ENCODE results near the gene CFAP45. TPM values are rescaled to one million over a fixed set of nuclear protein-coding genes. Genes with fewer than 3 reads are reported as not detected.
A peak's percentile ranks its signal among the peaks of the same experiment; 100 is the strongest.

CFAP45 gene
- polyA plus RNA-seq, 3 donors, result 3.0 to 4.4 (median 3.1) TPM

- no peak for DNase-seq (ENCODE audit: extremely low read depth in 1 of 11, low read depth in 9 of 11, low spot score in 4 of 11)
Observed at GRCh38 chr1:159927849-159928431, 28.0 kb upstream of the CFAP45 start.

DNA sequence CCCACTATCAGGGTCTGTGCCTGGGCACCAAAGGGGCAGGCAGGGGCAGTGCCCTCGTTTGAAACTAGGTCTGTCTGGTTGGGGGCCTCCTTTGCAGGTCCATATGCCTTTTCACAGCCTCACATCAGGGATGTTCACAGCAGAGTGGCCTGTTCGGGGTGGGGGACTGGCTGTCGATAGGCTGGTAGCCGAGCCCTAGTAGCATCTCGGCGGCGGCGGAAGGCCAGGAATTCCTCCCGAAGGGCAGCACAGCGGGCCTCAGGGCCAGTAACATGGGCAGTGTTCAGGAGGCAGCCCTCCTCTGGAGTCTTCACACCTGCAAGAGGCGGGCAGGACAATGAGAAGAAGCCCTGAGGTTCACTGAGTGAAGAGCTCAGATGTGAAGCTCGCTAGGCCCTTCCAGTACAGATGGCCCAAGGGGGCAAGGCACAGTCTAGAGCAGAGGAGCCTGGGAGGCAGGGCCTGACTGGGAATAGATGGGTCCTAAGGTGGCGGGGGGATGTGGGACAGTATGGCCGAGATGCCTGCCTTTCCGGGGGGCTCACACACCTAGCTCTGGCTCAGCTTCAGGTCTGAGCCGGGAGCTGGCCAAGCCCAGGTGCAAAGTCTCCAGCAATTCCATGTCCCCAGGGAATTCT lies 27.4 kb upstream of the CFAP45 start:
- DNase-seq (ENCODE audit: extremely low read depth in 1 of 11, low read depth in 9 of 11, low spot score in 4 of 11), result no peak

DNA sequence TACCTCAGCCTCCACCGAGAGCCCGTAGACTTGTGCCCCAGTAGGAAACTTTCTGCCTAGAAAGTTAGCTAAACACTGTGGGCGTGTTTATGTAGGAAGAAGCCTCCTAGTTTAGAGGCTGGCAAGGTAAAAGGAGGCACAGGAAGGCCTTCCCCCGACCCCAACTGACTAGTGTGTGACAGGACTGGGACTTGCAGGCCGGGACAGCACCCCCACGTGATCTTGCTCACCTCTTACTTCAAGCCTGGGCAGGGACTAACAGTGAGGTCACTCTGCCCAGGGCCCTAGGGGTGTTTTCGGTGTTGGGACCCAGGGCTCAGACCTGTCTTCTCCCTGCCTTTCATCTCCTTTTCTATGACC lies 25.7 kb upstream of the CFAP45 start:
- no peak for DNase-seq (ENCODE audit: extremely low read depth in 1 of 11, low read depth in 9 of 11, low spot score in 4 of 11)

GRCh38 chr1:159924791-159925718 lies 25.1 kb upstream of the CFAP45 start, which contains the start of gene TAGLN2:
TAGLN2 (minus strand) TSS chr1:159925507; CDS start chr1:159920509, 4,998 bp downstream.
- peak in 9 of 11 donors; percentile 70 to 88 (median 82) for DNase-seq (ENCODE audit: extremely low read depth in 1 of 11, low read depth in 9 of 11, low spot score in 4 of 11)

DNA sequence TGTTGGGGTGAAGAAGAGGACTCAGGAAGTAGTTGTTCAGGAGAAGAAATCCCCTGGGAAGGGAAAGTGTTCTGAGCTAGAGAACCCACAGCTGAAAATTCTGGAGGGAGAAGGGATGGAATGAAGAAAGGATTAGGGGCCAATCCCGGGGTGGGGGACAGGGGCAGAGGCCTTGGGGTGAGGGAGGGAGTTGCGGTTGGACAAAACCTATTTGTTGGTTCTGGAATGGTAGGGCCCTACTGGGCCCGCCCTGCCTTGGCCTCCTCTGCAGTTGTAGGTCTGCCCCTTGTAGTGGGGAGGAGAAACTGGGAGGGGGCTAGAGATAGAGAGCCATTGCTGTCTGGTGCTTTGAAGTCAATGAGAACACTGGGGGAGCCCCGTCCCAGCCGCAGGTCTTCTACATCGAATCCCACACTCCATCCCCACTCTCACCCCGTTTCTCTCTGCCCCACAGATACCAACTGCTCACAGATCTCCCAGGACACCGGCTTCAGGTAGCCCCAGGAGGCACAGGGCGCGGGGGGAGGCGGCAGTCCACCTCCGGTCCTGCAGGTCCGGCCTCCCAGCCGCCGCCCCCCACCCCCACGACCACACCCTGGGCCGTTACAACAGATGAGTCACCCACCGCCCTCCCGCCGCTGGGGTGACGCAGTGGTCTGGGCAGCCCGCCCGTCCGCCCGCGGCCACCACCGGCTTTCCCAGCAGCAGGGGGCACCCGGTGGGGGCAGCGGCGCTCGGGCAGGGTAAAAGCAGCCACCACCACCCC lies 24.2 kb upstream of the CFAP45 start:
- peak in 1 of 11 donors; percentile 37 for DNase-seq (ENCODE audit: extremely low read depth in 1 of 11, low read depth in 9 of 11, low spot score in 4 of 11)

DNA sequence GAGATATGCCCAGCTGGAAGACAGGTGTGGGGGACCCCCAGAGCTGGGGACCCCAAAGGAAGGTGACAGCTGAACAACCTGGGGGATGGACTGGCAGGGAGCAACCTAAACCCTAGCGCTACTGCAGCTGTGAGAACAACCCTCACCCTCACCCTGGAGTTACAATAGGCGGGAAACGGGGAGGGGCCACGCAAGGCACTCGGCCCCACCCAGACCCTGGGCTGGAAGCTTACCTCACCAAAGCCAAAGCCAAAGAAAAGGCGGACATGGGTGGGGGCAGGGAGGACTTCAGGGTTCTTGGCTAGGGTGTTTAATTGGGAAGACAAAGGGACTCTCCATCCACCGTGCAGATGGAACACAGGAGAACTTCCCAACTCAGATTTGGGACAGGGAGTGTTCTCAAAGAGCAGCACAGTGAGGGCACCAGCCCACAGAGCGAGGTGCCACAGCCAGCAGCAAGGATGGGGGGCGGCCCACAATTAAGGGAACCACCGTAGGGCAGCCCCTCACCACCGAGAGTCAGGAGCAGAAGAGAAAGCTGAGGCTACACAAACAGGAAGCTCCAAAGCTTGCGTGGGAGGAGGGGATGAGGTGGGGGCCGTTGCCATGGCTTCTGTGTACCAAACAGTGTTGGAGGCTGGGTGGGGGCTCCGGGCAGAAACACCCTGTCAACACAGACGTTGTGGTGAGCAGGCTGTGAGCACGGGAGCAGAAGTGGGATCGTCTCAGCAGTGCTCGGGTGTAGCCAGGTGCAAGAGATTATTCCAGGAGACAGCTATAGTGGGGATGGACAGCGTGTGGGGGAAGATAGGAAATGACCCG lies 23.4 kb upstream of the CFAP45 start:
- peak in 6 of 11 donors; percentile 70 to 85 (median 78) for DNase-seq (ENCODE audit: extremely low read depth in 1 of 11, low read depth in 9 of 11, low spot score in 4 of 11)

GRCh38 chr1:159922511-159923202 lies 22.7 kb upstream of the CFAP45 start:
- DNase-seq (ENCODE audit: extremely low read depth in 1 of 11, low read depth in 9 of 11, low spot score in 4 of 11), result peak in 6 of 11 donors; percentile 46 to 75 (median 63)

- no peak for DNase-seq (ENCODE audit: extremely low read depth in 1 of 11, low read depth in 9 of 11, low spot score in 4 of 11)
Observed at GRCh38 chr1:159921700-159922504, 21.9 kb upstream of the CFAP45 start.

DNA sequence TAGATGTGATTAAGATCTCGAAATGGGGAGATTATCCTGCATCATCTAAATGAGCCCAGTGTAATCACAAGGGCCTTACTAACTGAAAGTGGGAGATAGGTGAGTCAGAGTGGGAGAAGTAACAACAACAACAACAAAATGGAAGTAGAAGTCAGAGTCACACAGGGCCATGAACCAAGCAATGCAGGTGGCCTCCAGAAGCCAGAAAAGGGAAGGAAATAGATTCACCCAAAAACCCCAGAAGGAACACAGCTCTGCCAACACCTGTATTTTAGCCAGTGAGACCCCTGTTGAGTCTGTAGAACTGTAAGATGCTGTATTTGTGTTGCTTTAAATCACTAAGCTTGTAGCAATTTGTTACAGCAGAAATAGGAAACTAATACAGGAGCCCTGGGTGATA lies 21.3 kb upstream of the CFAP45 start:
- no peak for DNase-seq (ENCODE audit: extremely low read depth in 1 of 11, low read depth in 9 of 11, low spot score in 4 of 11)

DNA sequence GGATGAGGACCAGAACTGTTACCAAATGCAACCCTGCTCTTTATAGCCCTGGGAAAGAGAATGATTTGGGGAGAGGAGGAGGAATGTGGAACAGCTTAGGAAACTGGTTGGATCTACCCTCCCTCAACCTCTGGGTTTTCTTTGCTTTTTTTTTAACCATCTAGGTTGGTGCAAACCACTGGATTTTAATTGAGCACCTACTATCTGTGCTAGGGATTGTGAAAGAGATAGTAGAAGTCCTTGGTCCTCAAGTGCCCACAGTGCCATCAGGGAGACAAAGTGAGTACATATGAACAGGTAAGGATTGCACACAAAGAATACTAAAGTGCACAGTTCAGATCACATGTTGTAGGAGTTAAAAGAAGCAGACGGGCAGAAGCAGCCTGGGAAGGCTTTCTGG lies 20.7 kb upstream of the CFAP45 start:
- no peak for DNase-seq (ENCODE audit: extremely low read depth in 1 of 11, low read depth in 9 of 11, low spot score in 4 of 11)

DNA sequence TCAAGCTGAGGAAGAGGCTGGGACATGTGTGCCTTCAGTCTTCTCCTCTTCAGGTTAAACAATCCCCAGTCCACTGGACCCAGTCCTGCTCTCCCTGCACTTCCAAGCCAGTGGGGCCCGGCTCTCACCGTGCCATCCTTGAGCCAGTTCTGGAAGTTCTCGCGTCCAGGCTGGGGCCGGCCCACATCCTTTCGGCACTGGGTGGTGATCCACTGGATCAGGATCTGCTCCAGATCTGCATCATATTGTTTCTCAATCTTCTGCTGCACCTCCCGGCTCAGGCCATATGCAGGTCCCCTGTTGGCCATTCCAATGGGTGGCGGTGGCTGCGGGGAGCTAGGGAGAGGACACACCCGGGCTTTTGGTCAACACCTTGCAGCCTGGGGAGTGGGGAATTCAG lies 20.2 kb upstream of the CFAP45 start:
- no peak for DNase-seq (ENCODE audit: extremely low read depth in 1 of 11, low read depth in 9 of 11, low spot score in 4 of 11)

GRCh38 chr1:159919236-159919865 lies 19.4 kb upstream of the CFAP45 start:
- DNase-seq (ENCODE audit: extremely low read depth in 1 of 11, low read depth in 9 of 11, low spot score in 4 of 11), result no peak

GRCh38 chr1:159918352-159919200 lies 18.6 kb upstream of the CFAP45 start:
- DNase-seq (ENCODE audit: extremely low read depth in 1 of 11, low read depth in 9 of 11, low spot score in 4 of 11), result no peak

GRCh38 chr1:159917533-159918351 lies 17.8 kb upstream of the CFAP45 start:
- DNase-seq (ENCODE audit: extremely low read depth in 1 of 11, low read depth in 9 of 11, low spot score in 4 of 11), result no peak
